Hematopoietic multipotent progenitor cell treated with erythropoietin and hydrocortisone succinate and interleukin-3 and kit ligand, for 17 days (in vitro differentiated cells): ENCODE results near the gene MYL5.
A peak's percentile ranks its signal among the peaks of the same experiment; 100 is the strongest.
"Not testable (repeated sequence)": the region's sequence is repeated elsewhere in the genome, so short reads cannot be mapped to it uniquely, and the experiment has no call there.

Experiments used
- DNase-seq: peaks from one replicate; pipeline ENCODE4 v3.0.0-alpha.2; 2015; ENCODE audit warnings: low spot score

Gene MYL5

DNA sequence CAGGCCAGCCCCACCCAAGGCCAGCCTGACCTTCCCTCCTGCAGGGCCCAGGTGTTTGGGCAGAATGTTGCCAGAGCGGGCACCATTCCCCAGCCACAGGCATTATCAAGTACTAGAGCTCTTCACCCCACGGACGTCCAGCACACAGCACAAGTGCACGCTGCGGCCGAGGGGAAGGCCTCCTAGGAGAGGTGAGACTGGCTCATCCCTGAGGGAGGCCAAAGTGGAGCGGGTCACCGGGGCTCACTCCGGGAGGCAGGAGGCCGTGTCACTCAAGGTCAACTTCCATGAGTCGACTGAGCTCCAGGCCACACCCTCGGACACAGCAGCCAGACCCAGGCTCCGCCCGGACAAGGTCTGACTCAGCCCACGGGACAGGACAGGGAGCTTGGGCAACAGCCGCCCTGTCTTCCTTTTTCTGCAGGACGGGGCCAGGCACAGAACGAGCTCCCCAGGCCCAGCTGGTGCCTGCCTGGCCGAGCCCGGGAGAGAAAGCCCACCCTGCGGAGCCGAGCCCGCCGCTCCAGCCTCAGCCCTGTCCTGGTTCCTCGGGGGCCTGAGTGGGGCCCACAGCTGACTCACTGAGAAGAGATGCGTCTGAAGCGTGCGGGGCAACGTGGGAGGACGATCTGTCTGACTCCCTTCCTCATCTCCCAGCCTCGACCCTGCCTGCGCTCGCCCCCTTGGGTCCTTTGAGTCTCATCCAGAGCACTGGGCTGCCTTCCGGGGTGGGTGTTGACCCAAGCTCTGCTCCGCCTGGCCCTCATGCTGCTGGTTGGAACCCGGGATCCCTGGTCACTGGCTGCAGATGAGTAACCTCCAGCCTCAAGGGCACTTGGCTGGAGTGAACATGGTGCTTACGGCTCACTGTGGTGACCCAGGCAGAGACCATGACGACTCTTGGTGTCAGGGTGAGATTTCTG lies 13.0 kb downstream of the MYL5 start:
- DNase-seq = no peak

DNA sequence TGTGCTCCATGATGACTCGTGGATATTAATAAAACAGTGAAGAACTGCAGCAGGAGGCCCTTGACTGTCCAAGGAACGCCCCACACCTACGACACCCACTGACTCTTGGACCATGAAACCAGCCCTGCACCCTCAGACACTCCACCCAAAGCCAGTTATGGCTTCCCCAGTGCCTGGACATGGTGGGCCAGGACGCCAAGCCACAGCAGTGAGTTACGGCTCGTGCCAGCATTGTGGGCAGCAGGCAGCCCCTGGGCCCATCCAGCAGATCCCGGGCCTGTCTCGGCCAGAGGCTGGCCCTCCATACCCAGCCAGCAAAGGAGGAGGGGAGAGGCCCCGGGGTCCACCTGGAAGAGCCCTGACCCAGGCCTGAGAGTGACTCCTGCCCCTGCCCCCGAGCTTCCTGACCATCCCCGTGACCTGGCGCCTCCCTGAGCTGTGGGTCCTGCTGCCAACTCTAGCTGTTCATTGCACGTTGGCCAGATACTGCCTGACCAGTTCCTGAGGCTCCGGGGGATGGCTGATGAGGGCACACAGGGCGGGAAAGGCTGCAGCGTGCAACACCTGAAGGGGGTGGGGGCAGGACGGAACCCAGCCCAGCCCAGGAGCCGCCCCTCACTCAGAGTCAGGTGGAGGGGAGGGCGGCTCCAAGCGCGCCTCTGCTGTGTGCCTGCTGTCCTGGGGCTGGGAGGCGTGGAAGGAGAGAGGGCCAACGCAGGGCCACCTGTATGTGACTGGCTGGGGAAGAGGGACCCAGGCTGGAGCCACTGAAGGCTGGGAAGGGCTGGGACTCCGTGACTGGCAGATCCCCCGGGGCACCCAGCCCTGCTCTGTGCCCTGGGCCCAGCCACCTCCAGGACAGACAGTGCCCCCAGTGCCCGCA lies 13.9 kb downstream of the MYL5 start:
- DNase-seq = no peak

DNA sequence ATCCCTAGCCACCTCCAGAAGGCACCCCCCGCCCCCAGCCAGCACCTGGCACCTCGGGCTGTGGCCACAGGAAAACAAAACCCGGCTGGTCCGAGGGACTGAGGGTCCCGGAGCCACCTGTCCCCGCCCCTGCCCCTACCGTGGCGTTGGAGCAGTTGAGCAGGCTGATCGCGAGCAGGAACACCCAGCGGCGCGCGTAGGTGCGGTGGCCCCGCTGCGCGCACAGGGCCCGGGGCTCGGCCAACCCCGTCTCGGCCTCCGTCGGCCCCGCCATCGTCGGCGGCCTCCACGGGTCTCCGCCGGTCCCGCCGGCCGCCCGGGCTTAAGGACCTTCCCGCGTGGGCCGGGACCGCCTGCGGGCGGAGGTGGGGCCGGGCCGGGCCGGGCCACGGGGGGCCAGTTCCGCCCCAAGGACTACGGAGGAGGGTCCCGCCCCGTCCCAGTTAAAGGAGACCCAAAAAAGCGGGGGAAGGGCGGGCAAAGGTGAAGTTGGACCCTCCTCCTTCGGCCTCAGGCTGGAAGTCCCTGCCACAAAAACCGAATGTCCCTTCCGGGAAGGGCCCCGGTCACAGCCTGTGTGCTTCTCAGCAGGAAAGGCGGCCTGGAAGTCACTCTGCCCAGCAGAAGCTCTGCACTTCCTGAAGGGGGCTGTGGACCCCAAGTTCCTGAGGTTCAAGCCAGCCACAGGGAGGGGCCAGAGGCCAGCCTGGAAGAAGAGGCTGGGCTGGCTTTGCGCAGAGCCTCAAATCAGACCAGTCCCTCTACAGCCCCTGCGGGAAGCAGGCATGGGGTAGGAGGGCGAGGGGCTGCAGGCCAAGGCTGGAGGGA lies 14.7 kb downstream of the MYL5 start, which contains the start of gene SLC49A3:
SLC49A3 (minus strand) TSS at position 298 of the 828 bp plus-strand sequence; CDS start at position 274, 24 bp downstream.
- no peak for DNase-seq

DNA sequence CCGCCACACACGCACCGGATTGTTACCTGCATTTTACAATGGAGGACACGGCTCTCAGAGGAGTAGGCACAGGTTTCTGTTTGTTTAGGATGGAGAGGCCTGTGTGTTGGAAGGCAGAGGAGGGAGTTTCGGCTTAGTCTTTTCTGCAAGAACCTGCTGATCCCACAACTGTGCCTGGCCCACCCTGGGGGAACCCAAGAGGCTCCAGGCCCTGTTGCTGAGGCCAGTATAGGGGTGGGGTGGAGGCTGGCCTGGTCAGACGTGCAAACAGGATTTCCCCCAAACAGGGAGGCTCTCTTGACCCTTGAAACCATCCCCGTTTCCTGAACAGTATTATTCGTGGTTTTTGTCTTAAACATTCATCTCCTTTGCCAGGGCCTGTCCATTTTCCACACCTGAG lies 15.4 kb downstream of the MYL5 start:
- DNase-seq = no peak

DNA sequence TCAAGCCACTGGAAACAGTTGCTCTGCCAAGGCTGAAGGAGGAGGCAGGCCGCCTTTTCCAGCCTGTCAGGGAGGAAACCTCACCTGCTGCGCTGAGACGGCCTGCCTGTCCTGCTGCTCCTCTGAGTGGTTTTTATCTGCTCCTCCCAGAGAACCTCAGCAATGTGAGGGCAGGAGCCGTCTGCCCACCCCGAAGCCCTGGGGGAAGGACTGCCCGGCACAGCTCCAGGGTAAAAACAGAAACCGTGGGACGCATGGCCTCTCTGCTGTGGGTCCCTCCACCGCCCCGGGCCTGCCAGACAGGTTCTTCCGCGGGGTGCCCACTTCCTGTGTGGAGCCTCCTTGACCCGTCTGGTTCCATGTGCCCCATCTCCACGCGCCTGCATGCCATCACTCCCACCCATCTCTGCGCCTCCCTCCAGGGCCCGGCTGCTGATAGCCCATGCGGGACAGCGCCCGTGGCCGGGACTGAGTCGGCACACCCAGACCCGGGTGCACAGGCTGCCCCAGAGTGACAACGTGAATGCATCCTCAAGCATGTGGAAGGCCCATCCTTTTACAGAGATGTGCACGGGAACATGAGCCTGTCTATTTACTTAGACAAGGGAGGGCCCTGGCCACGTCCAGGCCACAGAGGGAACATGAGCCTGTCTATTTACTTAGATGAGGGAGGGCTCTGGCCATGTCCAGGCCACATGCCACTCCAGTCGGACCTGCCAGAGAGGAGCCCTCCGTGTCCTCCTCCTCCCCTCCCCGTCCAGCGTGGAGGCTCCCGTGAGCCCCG lies 18.6 kb downstream of the MYL5 start:
- DNase-seq = no peak

DNA sequence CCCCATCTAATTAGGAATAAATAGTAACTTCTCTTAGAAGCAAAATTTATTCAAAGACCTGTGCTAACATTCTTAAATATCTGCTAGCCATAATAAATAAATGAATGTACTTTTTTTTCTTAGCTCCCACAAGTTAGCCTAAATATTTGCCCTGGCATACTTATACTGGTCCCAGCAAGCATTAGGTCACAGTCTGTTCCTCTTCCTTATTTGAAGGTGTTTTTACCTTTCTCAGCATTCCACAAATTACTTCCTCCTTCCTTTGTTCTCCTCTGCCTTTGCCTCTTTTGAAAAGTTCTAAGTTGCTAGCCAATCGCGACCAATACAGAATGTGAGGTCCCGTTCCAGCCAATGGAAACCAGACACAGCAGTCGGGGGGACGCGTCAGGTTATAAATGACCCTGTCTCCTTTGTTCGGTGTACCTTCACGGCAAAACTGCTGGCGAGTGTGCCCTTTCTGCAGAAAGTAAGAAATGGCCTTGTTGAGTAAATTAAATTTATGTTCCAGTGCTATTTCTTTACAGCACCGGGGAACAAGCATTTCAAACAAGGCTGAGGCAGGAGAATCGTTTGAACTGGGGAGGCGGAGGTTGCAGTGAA lies 20.1 kb downstream of the MYL5 start:
- DNase-seq = not testable (repeated sequence)

DNA sequence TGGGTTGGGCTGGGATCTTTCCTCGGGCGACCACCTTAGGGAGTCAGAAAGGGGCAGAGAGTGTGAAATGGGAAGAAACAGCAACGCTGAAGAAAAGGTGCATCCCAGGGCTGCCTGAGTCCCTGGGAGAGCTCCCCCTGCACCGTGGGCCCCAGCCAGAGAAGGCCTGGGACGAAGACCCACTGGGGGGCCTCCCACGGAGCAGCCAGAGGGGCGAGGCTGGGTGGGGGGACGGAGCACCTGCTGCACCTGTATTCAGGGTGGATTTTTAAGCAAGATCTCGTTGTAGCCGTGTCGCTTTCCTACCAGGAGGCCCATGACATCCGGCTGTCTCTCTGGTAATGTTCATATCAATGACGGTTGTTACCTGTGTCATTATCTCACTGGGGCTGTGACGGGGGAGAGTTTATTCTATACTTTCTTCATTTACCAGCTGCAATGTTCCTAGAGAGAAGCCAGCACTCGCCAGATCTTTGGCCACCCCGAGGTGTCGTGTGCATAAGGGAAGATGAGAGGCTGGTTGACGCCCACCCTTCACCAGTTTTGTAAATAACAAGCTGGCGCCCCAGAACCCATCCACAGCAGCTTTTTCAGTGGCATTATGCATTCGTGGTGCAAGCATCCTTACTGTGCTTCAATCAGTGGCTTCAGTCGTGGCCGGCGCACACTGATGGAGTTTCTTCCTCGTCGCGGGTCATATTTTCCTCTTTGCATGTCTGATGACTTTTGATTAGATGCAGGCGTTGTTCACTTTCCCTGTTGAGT lies 25.7 kb downstream of the MYL5 start:
- DNase-seq = no peak

DNA sequence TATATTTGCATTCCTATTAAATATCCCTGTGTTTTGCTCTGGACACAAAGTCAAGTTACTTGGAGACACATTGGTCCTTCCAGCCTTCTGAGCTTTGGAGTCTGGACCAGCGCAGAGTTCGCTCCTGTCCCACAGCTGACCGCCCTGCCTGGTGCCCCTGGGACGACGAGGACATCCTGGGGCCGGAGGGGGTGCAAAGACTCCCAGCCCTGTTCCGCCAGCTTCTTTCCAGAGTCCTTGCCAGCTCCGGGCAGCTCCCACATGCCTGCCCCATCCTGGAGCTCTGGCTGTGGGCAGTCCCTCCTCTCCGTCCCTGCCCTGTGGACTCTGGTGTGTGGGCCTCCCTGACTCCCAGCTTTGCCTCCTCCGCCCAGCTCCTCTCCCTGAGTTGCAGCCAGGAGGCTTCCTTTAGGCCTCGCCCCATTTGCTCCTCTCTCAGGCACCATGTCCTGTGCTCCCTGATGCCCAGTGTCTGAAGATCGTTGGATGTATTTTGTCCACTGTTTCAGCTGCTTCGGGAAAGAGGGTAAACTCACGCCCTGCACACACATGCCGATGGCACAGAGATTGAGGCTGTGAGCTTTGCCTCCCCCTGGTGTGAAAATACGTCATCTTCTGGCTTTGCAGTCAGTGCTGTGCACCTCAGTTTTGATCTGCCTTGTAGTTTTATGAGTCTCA lies 26.4 kb downstream of the MYL5 start:
- DNase-seq = no peak

DNA sequence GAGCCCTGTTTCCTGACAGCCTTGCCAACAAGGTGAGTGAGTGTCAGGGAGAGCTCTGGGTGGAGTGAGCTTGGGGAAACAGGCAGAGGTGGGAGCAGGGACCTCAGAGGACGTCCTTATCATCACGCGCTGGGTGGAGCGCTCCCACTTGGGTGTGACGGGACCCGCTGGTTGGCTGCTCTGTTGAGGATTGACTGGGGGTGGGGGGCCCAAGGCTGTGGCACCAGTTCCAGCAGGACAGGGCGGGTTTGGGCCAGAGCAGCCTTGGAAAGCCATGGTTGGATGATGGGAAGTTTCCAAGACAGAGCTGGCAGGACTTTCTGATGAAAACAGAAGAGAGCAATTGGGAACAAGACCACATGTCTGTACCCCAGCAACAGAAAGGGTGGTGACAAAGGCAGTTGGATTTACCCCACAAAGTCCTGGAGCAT lies 28.3 kb downstream of the MYL5 start:
- peak; percentile 43 for DNase-seq

DNA sequence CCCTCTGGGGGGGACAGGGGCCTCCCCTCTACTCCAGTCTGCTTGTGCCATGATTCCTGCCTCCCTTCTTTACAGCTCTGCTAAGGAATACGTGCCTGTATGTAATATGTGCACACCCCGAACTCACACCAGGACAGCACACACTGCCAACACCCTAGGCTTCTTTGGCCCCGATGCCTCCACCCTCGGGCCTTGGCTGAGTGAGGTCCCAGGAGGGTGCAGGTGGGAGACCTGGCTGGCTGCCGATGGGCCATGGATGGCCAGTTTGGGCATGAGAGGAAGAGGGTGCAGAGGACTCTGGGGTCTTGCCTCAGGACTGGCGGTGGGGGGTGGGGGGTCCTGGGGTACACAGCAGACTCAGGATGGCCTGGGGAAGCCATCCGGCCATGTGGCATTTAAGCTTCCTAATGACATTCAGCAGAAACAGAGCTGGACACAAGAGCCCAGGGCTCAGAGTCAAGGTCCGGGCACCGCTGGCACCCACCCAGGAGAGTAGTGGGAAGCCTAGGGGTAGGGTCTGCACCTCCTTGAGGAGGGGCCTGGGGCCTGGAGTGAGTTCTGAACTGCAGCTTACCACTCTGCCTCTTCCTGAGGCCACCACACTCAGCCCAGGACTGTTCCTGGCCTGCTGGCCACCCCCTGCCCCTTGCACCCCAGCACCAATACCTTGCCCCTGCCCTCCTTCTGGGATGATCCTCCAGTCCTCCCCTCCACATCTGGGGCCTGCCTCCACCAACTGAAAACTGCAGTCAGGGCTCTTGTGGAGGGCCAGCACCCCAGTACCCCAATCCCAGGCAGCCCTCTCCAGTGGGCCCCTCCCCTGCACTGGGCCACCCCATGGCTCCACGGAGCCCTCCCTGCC lies 29.2 kb downstream of the MYL5 start:
- DNase-seq = no peak

DNA sequence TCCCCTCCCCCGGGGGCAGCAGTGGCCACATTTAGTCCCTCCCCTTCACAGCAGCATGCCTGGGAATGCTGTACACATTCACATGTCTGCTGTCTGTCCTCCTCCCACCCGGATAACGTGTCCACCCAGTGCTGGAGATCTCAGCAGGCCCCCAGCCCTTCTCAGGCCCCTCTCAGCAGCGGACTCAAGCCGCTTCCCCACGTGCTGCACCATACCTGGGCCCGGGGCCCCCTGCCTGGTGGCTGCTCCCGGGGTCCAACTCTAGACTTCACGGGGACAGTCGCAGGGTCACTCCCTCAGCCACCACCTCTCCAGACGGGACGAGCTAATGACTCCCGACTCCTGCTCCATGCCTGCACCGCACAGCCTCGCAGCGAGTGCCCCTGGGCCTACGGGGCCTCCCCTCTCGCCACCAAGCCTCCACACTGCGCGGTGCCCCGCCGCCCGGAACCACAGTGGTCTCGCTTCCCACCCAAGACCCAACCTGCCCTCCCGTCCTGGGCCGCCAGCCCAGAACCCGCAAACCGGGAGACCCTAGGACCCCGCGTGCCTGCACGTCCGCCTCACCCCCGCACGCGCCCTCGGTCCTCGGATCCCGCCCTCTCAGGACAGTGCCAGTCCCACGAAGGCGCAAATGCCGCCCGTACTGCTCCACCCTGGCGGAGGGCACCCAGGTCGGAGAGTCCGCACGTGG lies 30.0 kb downstream of the MYL5 start:
- no peak for DNase-seq

DNA sequence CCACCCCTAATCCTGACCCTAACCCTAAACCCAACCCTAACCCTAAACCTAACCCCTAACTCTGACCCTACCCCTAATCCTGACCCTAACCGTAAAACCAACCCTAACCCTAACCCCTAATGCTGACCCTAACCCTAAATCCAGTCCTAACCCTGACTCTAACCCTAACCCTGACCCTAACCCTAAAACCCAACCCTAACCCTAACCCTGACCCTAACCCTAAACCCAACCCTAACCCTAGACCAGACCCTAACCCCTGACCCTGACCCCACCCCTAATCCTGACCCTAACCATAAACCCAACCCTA lies 30.6 kb downstream of the MYL5 start:
- DNase-seq = no peak

DNA sequence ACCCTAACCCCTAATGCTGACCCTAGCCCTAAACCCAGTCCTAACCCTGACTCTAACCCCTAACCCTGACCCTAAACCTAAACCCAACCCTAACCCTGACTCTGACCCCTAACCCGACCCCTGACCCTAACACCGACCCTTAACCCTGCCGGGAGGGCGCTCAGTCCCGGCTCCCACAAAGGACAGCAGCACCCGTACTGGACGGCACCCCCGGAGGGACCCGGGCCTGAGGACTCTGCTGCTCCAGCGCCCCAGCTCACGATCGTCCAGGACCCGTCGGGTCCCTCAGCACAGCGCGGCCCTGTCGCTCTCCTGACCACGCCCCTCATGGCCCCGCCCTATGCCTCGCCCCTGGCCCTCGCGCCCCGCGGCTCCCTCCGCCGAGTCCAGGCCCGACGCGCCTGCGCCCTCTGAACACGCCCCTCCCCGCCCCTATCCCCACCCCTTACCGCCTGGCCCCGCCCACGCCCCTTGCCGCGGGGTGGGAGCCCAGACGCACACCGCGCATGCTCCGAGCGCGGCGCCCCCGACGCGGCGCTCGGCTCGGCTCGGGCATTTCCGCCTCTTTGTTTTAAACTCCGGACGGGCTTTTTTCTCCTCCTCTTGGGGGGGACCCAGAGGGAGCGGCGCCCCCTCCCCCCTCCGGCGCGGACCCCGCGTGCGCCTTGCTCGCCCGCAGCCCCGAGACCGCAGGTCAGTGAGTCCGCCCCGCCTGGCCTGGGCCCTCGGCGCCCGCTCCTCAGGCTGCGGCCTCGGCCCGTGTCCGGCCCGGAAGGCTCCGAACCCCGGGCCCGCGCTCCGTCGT lies 31.1 kb downstream of the MYL5 start, which contains the start of gene PCGF3:
PCGF3 (plus strand) TSS at position 555 of the 805 bp plus-strand sequence. CDS start 27,849 bp downstream, outside the sequence.
- peak; percentile 90 for DNase-seq

DNA sequence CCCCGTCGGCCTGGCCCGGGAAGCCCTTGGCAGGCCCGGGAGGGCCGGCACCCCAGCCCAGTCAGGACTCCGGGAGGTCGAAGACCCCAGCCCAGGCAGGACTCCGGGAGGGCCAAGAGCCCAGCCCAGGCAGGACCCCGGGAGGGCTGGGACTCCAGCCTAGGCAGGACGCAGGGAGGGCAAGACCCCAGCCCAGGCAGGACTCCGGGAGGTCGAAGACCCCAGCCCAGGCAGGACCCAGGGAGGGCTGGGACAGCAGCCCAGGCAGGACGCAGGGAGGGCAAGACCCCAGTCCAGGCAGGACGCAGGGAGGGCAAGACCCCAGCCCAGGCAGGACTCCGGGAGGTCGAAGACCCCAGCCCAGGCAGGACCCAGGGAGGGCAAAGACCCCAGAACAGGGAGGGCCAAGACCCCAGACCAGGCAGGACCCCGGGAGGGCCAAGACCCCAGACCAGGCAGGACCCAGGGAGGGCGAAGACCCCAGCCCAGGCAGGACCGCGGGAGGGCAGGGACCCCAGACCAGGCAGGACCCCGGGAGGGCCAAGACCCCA lies 31.8 kb downstream of the MYL5 start:
- not testable (repeated sequence) for DNase-seq

DNA sequence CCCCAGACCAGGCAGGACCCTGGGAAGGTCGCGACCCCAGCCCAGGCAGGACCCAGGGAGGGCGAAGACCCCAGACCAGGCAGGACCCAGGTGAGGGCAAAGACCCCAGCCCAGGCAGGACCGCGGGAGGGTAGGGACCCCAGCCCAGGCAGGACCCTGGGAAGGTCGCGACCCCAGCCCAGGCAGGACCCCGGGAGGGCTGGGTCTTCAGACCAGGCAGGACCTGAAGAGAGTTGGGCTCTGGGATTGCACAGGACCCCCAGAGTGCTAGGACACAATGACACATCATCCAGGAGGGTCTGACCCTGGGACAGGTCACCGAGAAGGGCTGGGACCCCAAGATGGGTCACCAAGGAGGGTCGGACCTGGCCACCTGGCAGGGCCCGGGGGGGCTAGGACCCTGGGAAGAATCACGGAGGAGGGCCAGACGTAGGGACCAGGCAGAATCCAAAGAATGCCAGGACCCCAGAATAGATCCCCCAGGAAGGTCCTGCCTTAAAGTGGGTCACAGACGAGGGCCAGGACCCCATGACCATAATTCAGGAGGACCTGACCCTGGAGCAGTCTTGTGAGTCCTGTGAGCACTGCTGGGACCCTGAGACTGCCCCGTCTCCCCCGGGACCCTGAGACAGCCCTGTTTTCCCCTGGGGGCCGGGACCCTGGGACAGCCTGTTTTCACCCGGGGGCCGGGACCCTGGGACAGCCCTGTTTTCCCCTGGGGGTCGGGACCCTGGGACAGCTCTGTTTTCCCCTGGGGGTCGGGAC lies 32.7 kb downstream of the MYL5 start:
- no peak for DNase-seq
